Prostate gland (tissue), 2 donors: ENCODE measurements around the gene CHST2. TPM values are rescaled to one million over a fixed set of nuclear protein-coding genes. Genes with fewer than 3 reads are reported as not detected.

Experiments
- DNase-seq: peaks from one replicate; pipeline ENCODE4 v3.0.0-alpha.2; 2019; ENCODE audit warnings: low spot score
- H3K27ac ChIP-seq, 2 donors: fragments of 200-600 bp; sonication (generic); 2 replicates each; pipeline ENCODE4 v1.5.1; 2017 to 2019
- H3K27me3 ChIP-seq: fragments of 200-600 bp; sonication (generic); replicated peaks from 2 replicates; pipeline ENCODE4 v1.5.1; 2019; ENCODE audit not compliant: insufficient read depth
- H3K36me3 ChIP-seq, 2 donors: fragments of 200-600 bp; sonication (generic); 1 replicate in 1 of 2; 2 replicates in 1 of 2; pipeline versions ENCODE4 v1.5.1 to v1.8.1; 2017 to 2019
- H3K4me1 ChIP-seq: fragments of 200-600 bp; sonication (generic); replicated peaks from 2 replicates; pipeline ENCODE4 v1.5.1; 2019
- H3K4me3 ChIP-seq, 2 donors: fragments of 200-600 bp; sonication (generic); 2 replicates each; pipeline ENCODE4 v1.5.1; 2017 to 2019
- H3K9me3 ChIP-seq: fragments of 200-600 bp; sonication (generic); 2 replicates; pipeline ENCODE4 v1.5.1; 2017
- POLR2A ChIP-seq: fragments of 450-650 bp; IDR thresholded peaks from one replicate; pipeline ENCODE4 v1.6.1; 2016; ENCODE audit warnings: antibody characterized with exemption, mild to moderate bottlenecking
- POLR2AphosphoS5 ChIP-seq: sonication (generic); formaldehyde crosslinking; IDR thresholded peaks from one replicate; pipeline ENCODE4 v1.6.1; 2017; ENCODE audit warnings: antibody characterized with exemption
- WGBS: methylation state at CpG from one replicate; pipeline ENCODE4 v1.1.5; 2018; 5-methylcytosine and 5-hydroxymethylcytosine counted together
- intact Hi-C: fragments of 100-400 bp; cut with DNase I; formaldehyde crosslinking; loops from one replicate; pipeline ENCODE4 v1.14.2; 2022
- total RNA-seq, 2 donors: library from RNA; depleted of rRNA; stranded (reverse); fragments of >200 nt; gene quantifications; one replicate each; pipeline ENCODE4 v1.1.0, GENCODE V29; 2016
- TF ChIP-seq, protein P1 (sequence below), 4 experiments: fragments of 200-600 bp in 2 of 4; fragments of 450-650 bp in 2 of 4; sonication (generic) in 2 of 4; IDR thresholded peaks; 1 replicate in 3 of 4; 2 replicates in 1 of 4; pipeline ENCODE4 v1.5.1; 2016 to 2019; ENCODE audit warnings: antibody characterized with exemption in 4 of 4, mild to moderate bottlenecking in 2 of 4, moderate library complexity in 2 of 4

Gene CHST2
- total RNA-seq, 2 donors from 2014 or later = 9.6 to 9.7 TPM

DNA sequence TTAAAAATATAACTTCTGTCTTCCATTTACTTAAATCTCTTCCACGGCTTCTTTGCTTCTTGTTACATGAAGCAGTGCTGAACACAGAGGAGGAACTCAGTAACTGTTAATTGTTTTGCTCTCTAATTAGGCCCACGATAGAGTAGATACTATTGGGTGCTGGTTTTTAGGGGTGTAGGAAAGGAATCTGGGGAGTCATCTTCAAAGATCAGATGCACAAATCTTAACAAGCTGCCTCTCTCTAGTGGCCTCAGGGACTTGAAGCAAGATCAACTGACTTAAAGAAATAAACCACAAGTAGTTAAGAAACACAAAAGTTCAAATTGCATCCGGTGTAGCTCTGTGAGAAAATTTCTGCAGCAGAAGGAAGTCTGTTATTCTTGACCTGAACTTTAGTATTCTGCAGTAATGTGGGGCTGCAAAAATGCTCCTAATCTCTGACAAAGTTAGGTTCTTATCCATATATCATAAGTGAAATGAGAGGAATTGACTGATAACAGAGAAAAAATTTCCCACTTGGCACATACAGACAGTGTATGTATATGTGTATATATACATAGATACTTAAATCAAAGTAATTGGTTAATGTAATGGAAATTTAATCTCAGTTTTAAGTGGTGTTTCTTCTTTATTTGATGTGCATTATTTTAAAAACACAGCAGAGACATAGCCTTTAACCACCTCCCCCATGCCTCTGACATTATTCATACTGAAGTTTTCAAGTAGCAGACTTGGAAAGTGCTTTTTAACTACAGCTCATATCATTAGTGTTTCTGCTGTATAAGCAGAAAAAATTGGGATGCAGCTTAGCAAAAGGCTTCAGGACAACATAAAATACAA is 51.8 kb downstream of the CHST2 start:
- TF ChIP-seq POLR2AphosphoS5 = no peak
- no peak for TF ChIP-seq POLR2A
- TF ChIP-seq, protein P1, sequence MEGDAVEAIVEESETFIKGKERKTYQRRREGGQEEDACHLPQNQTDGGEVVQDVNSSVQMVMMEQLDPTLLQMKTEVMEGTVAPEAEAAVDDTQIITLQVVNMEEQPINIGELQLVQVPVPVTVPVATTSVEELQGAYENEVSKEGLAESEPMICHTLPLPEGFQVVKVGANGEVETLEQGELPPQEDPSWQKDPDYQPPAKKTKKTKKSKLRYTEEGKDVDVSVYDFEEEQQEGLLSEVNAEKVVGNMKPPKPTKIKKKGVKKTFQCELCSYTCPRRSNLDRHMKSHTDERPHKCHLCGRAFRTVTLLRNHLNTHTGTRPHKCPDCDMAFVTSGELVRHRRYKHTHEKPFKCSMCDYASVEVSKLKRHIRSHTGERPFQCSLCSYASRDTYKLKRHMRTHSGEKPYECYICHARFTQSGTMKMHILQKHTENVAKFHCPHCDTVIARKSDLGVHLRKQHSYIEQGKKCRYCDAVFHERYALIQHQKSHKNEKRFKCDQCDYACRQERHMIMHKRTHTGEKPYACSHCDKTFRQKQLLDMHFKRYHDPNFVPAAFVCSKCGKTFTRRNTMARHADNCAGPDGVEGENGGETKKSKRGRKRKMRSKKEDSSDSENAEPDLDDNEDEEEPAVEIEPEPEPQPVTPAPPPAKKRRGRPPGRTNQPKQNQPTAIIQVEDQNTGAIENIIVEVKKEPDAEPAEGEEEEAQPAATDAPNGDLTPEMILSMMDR (IDR thresholded peaks at IDR 0.05) = no peak
- WGBS = 68% methylated on average over 3 of the region's 3 CpGs
- Histone ChIP-seq H3K27ac (no peak overlapping the region), H3K36me3 (no peaks in the 10 kb centered on the region), H3K27me3 (no peaks in the 10 kb centered on the region), H3K9me3 (no peaks in the 10 kb centered on the region), H3K4me3 (no peak overlapping the region), H3K4me1 (no peaks in the 10 kb centered on the region)
- intact Hi-C loops = no loop called here
- no peak for DNase-seq

DNA sequence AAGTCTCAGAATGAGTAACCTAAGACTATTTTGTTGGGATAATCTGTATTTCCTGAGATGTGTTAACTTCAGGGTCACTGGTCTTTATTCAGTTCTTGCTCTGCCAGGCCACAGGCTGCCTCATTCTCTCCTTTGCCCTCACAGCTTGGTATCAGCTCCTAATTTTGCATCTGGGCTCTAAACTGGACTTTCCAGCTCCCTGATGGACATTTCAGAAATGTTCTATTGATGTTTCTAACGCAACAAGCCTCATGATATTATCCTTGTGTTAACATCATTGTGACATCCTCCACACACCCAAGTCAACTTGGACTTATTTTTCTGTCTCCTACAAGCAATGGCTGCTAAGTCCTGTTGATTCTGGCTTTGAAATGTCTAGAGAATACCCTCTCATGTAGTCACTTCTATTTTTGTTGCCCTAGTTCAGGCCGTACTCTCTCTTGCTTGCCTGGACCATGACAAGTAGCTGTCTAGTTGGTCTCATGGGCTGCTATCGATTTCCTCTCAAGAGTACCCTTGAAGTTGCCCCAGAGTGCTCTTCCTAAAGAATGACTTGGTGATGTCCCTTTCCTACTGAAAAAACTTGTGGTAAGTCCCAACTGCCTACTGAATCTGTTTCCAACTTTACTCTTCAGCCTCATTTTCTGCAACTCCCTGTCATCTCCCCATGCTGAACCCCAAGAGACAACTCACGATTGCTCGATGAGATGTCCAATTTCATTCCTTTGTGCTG is 52.7 kb downstream of the CHST2 start:
- no peaks in the 10 kb centered on the region for H3K9me3 ChIP-seq
- intact Hi-C loops = no loop called here
- WGBS = 88% methylated on average over 5 of the region's 5 CpGs
- no peak overlapping the region for H3K27ac ChIP-seq
- H3K27me3 ChIP-seq = no peaks in the 10 kb centered on the region
- TF ChIP-seq, protein P1 (IDR thresholded peaks at IDR 0.05) = no peak
- TF ChIP-seq POLR2AphosphoS5 (no peak), POLR2A (no peak)
- DNase-seq = no peak
- H3K4me3 ChIP-seq = no peak overlapping the region
- no peaks in the 10 kb centered on the region for H3K4me1 ChIP-seq
- no peaks in the 10 kb centered on the region for H3K36me3 ChIP-seq

DNA sequence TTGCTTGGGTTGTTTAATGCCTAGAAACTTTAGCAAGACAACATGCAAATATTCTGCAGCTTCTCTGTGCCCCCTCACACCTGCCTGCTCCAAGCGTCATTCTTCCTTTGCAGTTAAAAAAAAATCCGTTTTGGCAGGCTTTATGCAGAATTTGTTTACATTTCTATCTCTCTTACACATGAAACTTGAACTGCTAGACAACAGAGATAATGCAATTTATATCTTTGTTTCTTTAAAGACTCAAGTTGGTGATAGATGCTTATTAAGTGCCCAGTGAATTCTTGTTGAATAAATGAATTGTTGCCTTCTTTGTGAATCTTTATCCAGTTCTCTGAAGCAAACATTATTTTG is 53.2 kb downstream of the CHST2 start:
- DNase-seq = no peak
- Histone ChIP-seq H3K36me3 (no peaks in the 10 kb centered on the region), H3K27me3 (no peaks in the 10 kb centered on the region), H3K9me3 (no peaks in the 10 kb centered on the region), H3K4me1 (no peaks in the 10 kb centered on the region), H3K27ac (no peak overlapping the region), H3K4me3 (no peak overlapping the region)
- intact Hi-C loops = no loop called here
- TF ChIP-seq POLR2A (no peak), POLR2AphosphoS5 (no peak)
- TF ChIP-seq, protein P1 (IDR thresholded peaks at IDR 0.05) = no peak
- 43% methylated on average over 2 of the region's 2 CpGs for WGBS

DNA sequence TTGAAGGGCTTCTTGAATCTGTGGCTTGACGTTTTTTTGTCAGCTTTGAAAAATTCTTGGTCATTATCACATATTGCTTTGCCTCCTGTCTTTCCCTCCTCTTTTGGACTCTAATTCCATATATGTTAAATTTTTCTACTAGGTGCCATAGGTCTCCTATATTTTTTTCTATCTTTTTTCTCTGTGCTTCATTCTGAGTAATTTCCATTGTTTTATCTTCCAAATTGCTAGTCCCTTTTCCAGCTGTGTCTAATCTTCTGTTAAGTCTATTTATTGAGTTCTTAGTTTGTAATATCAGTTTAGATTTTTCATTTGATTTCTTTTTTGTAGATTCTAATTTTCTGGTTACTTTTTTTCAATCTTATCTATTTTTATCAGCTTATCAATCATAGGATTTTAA is 53.7 kb downstream of the CHST2 start:
- no peaks in the 10 kb centered on the region for H3K27me3 ChIP-seq
- 66% methylated on average over 1 of the region's 1 CpG for WGBS
- H3K27ac ChIP-seq = no peak overlapping the region
- TF ChIP-seq POLR2AphosphoS5 (no peak), POLR2A (no peak)
- TF ChIP-seq, protein P1 (IDR thresholded peaks at IDR 0.05) = no peak
- no peak overlapping the region for H3K4me3 ChIP-seq
- H3K9me3 ChIP-seq = no peaks in the 10 kb centered on the region
- H3K36me3 ChIP-seq = no peaks in the 10 kb centered on the region
- H3K4me1 ChIP-seq = no peaks in the 10 kb centered on the region
- intact Hi-C loops = no loop called here
- DNase-seq = no peak

Other genes starting within 250 kb of the CHST2 start
- gene PCOLCE2, start 230.7 kb upstream of the CHST2 start, total RNA-seq = 10 to 100 TPM; 11.0 to 14.2 TPM
- 1 to 10 TPM in 1 of 2 donors, not detected in 1; 6.2 TPM for gene PAQR9, start 156.1 kb upstream of the CHST2 start, total RNA-seq
- gene U2SURP, start 118.2 kb upstream of the CHST2 start, total RNA-seq = 10 to 100 TPM; 38.3 to 59.4 TPM